GM06990 (cell line): ENCODE results near the gene PARP1.

Experiments
- DNase-seq: peaks from one replicate; pipeline ENCODE4 v3.0.0-alpha.2; 2011; ENCODE audit not compliant: insufficient read length; ENCODE audit errors: extremely low read depth
- H3K27me3 ChIP-seq: replicated peaks from 2 replicates; pipeline ENCODE4 v1.6.0; 2011; ENCODE audit warnings: low read length; ENCODE audit not compliant: control insufficient read depth, insufficient read depth
- H3K36me3 ChIP-seq: 2 replicates; pipeline ENCODE4 v1.5.1; 2011; ENCODE audit warnings: low read length; ENCODE audit not compliant: control insufficient read depth, insufficient read depth
- H3K4me3 ChIP-seq: replicated peaks from 2 replicates; pipeline ENCODE4 v1.5.1; 2011; ENCODE audit warnings: low read depth, mild to moderate bottlenecking, control low read depth, low read length
- CTCF ChIP-seq: IDR thresholded peaks from 2 replicates; pipeline ENCODE4 v1.5.1; 2011; ENCODE audit warnings: low read length, control low read depth, mild to moderate bottlenecking, inconsistent platforms; ENCODE audit not compliant: insufficient read depth, poor library complexity, severe bottlenecking

Gene PARP1

DNA sequence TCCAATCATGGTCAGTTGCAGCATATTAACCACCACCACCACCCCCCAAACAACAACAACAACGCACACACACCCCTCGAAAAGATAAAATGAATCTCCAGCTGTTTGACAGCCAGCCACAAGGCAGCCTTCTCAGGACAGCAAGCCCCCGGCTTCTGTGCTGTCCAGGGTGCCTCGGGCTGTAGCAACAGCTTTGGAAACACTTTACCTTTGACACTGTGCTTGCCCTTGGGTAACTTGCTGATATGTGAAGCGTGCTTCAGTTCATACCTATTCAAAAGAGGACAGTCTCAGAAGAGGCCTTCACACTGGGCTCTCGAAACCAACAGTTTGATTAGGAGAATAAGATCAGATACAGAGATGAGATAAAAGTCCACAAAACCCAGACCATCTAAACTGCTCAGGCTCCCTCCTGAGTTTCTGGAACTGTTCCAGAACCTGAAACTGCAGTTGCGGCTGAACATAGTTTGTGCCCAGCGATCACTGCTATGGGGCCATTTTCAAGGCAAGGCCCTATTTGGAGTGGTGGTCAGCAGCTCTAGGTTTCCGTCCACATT, 44.9 kb downstream of the PARP1 start:
- H3K4me3 ChIP-seq: no peak overlapping the region
- no peaks in the 10 kb centered on the region for H3K27me3 ChIP-seq
- no peak for DNase-seq
- H3K36me3 ChIP-seq: peaks cover 45% of the 10 kb centered on the region
- TF ChIP-seq CTCF: no peak

GRCh38 chr1:226362361-226362760, 45.5 kb downstream of the PARP1 start:
- peaks cover 39% of the 10 kb centered on the region for H3K36me3 ChIP-seq
- no peaks in the 10 kb centered on the region for H3K27me3 ChIP-seq
- no peak for TF ChIP-seq CTCF
- H3K4me3 ChIP-seq: no peak overlapping the region
- DNase-seq: no peak

- Histone ChIP-seq H3K27me3 (no peaks in the 10 kb centered on the region), H3K36me3 (peaks cover 29% of the 10 kb centered on the region), H3K4me3 (no peak overlapping the region)
- peak; percentile 34 for DNase-seq
- no peak for TF ChIP-seq CTCF
These were observed 47.7 kb downstream of the PARP1 start for GRCh38 chr1:226360106-226360746.

GRCh38 chr1:226357416-226357815, 50.5 kb downstream of the PARP1 start:
- H3K36me3 ChIP-seq: peaks cover 11% of the 10 kb centered on the region
- no peak overlapping the region for H3K4me3 ChIP-seq
- DNase-seq: no peak
- TF ChIP-seq CTCF: no peak
- no peaks in the 10 kb centered on the region for H3K27me3 ChIP-seq

GRCh38 chr1:226355669-226356551, 52.0 kb downstream of the PARP1 start:
- H3K36me3 ChIP-seq: peaks cover 4% of the 10 kb centered on the region
- DNase-seq: peak; percentile 40
- TF ChIP-seq CTCF: no peak
- H3K27me3 ChIP-seq: no peaks in the 10 kb centered on the region
- no peak overlapping the region for H3K4me3 ChIP-seq
